ENCODE data around the gene DOCK2.
"Not testable (repeated sequence)": the region's sequence is repeated elsewhere in the genome, so short reads cannot be mapped to it uniquely, and the experiment has no call there.

Gene DOCK2

GRCh38 chr5:169805937-169806700 is 169.0 kb downstream of the DOCK2 start:
- TF ChIP-seq, protein P1, sequence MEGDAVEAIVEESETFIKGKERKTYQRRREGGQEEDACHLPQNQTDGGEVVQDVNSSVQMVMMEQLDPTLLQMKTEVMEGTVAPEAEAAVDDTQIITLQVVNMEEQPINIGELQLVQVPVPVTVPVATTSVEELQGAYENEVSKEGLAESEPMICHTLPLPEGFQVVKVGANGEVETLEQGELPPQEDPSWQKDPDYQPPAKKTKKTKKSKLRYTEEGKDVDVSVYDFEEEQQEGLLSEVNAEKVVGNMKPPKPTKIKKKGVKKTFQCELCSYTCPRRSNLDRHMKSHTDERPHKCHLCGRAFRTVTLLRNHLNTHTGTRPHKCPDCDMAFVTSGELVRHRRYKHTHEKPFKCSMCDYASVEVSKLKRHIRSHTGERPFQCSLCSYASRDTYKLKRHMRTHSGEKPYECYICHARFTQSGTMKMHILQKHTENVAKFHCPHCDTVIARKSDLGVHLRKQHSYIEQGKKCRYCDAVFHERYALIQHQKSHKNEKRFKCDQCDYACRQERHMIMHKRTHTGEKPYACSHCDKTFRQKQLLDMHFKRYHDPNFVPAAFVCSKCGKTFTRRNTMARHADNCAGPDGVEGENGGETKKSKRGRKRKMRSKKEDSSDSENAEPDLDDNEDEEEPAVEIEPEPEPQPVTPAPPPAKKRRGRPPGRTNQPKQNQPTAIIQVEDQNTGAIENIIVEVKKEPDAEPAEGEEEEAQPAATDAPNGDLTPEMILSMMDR (conservative IDR thresholded peaks at IDR 0.05), result no peak
- no peak overlapping the region for H3K27ac ChIP-seq

- TF ChIP-seq, protein P1 (conservative IDR thresholded peaks at IDR 0.05), result no peak
- H3K27ac ChIP-seq, result no peak overlapping the region
These were observed 171.1 kb downstream of the DOCK2 start for GRCh38 chr5:169808118-169808581.

GRCh38 chr5:169808880-169809279 is 171.8 kb downstream of the DOCK2 start:
- H3K27ac ChIP-seq, result not testable (repeated sequence)

- TF ChIP-seq, protein P1 (conservative IDR thresholded peaks at IDR 0.05), result no peak
- H3K27ac ChIP-seq, result no peak overlapping the region
These were observed 172.2 kb downstream of the DOCK2 start for GRCh38 chr5:169809281-169809680.

DNA sequence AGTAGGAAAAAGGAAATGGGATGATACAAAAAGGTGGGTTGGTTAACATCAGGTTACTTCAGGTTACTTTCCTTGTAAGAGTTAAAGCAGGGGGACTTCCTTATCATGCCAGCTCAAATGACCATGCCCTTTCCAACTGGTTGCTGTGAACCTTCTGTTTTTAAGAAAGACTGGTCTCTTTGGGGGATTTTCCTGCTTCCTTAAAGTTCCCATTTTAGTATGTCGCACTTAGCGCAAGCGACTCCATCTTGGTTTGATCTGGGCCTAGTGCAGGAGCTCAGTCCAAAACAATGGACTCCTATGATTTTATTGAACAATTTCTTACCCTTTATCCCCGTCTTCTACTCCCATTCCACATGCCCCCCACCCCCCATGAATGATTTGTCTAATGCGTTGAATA is 173.4 kb downstream of the DOCK2 start:
- TF ChIP-seq, protein P1 (conservative IDR thresholded peaks at IDR 0.05), result no peak
- H3K27ac ChIP-seq, result no peak overlapping the region

DNA sequence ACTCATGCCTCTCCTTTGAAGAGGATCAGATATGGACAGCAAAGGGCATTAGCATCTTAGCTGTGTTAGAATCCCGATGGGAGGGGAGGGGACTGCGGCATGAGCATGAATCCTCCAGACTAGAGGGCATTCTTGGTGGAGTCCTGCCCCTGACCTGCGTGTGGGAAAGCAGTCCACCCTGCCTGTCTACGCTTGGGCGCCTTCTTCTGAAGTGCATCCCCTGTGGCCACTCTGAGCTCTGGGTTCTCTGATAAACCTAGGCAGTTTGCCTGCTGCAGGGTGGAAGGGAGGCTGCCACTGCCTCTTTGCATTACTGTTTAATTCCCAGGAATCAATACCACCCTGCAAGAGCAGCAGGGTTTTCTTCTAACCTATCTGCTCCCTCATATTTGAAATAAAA is 173.9 kb downstream of the DOCK2 start:
- TF ChIP-seq, protein P1 (conservative IDR thresholded peaks at IDR 0.05), result no peak
- H3K27ac ChIP-seq, result no peak overlapping the region

GRCh38 chr5:169811680-169812079 is 174.6 kb downstream of the DOCK2 start:
- TF ChIP-seq, protein P1 (conservative IDR thresholded peaks at IDR 0.05), result no peak

DNA sequence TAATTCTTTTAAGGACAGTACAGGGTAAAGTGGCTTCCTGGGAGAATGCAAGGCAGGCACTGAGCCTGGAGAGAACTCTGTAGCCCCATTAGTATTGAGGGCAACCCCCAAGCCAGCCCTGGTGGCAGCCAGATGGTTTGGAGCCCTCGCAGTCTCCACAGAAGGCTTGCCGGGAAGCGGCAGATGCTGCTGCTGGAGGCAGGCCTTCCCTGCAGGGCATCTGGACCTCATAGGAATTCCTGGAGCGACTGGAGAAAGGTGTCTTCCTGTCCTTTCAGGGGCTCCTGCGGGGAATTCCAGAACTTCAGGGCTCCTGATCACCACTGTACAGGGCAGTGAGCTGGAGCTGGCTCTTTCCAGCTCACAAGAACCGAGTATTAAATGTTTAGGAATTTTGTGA is 175.7 kb downstream of the DOCK2 start:
- H3K27ac ChIP-seq, result no peak overlapping the region
- TF ChIP-seq, protein P1 (conservative IDR thresholded peaks at IDR 0.05), result no peak

More at GRCh38 chr5:169811680-169812079, 174.6 kb downstream of the DOCK2 start:
- no peak overlapping the region for H3K27ac ChIP-seq
